Thymus (tissue), 11 donors: Measurements from ENCODE around the gene CCDC51. TPM values are rescaled to one million over a fixed set of nuclear protein-coding genes. Genes with fewer than 3 reads are reported as not detected.
"Not testable (repeated sequence)": the region's sequence is repeated elsewhere in the genome, so short reads cannot be mapped to it uniquely, and the experiment has no call there.

Experiments used
- DNase-seq, 9 donors: peaks; one replicate each; pipeline ENCODE4 v3.0.0-alpha.2; 2013; ENCODE audit warnings: low spot score in 9 of 9, low read depth in 6 of 9, missing footprints in 1 of 9
- H3K27ac ChIP-seq, 2 donors: one replicate each; pipeline ENCODE4 v1.5.1; 2013; ENCODE audit warnings: control low read depth in 1 of 2, low read depth in 1 of 2, low read length in 1 of 2, mild to moderate bottlenecking in 1 of 2, moderate library complexity in 1 of 2
- H3K27me3 ChIP-seq, 2 donors: one replicate each; pipeline ENCODE4 v1.5.1; 2013; ENCODE audit warnings: low read length in 1 of 2; ENCODE audit not compliant: control insufficient read depth in 2 of 2, insufficient read depth in 1 of 2
- H3K36me3 ChIP-seq, 2 donors: one replicate each; pipeline ENCODE4 v1.5.1; 2013; ENCODE audit warnings: low read length in 1 of 2, mild to moderate bottlenecking in 1 of 2, moderate library complexity in 1 of 2; ENCODE audit not compliant: control insufficient read depth in 2 of 2, insufficient read depth in 2 of 2
- H3K4me1 ChIP-seq, 2 donors: one replicate each; pipeline ENCODE4 v1.5.1; 2013; ENCODE audit warnings: low read length in 2 of 2; ENCODE audit not compliant: control insufficient read depth in 2 of 2, insufficient read depth in 2 of 2
- H3K4me3 ChIP-seq, 2 donors: one replicate each; pipeline ENCODE4 v1.5.1; 2013; ENCODE audit warnings: low read length in 2 of 2, control low read depth in 1 of 2, mild to moderate bottlenecking in 1 of 2
- H3K9me3 ChIP-seq, 2 donors: one replicate each; pipeline ENCODE4 v1.5.1; 2013; ENCODE audit warnings: low read length in 1 of 2, mild to moderate bottlenecking in 1 of 2; ENCODE audit not compliant: control insufficient read depth in 2 of 2, insufficient read depth in 1 of 2
- WGBS: extraction: QIAGEN DNeasy Blood & Tissue Kit; methylation state at CpG from one replicate; pipeline ENCODE4 v1.1.7; 2013; 5-methylcytosine and 5-hydroxymethylcytosine counted together
- polyA plus RNA-seq: library from polyadenylated mRNA; stranded (reverse); fragments of 200-250 nt; gene quantifications from one replicate; pipeline ENCODE4 v1.2.3, GENCODE V29; 2013
- total RNA-seq: library from RNA; stranded (reverse); fragments of 120-200 nt; gene quantifications from one replicate; pipeline ENCODE4 v1.2.4, GENCODE V29; 2013
- donor health status: healthy.

Gene CCDC51
- total and polyA plus RNA-seq, 2 donors, result 14.1 to 17.8 TPM

GRCh38 chr3:48467473-48468267 lies 27.8 kb upstream of the CCDC51 start:
- H3K27me3 ChIP-seq, result no peaks in the 10 kb centered on the region
- H3K4me1 ChIP-seq, result peaks cover 20 to 69% of the 10 kb centered on the region in 2 donors
- H3K27ac ChIP-seq, result peak overlapping the region; percentile 46 to 47
- WGBS, result 93% methylated on average over 7 of the region's 7 CpGs
- H3K36me3 ChIP-seq, result peaks cover 36 to 40% of the 10 kb centered on the region in 2 donors
- H3K4me3 ChIP-seq, result no peak overlapping the region
- no peak for DNase-seq
- H3K9me3 ChIP-seq, result no peaks in the 10 kb centered on the region

GRCh38 chr3:48467110-48467454 lies 27.2 kb upstream of the CCDC51 start:
- Histone ChIP-seq H3K36me3 (peaks cover 36 to 40% of the 10 kb centered on the region in 2 donors), H3K4me3 (peak overlapping the region; percentile 53 to 59)

GRCh38 chr3:48466386-48467109 lies 26.6 kb upstream of the CCDC51 start:
- H3K4me1 ChIP-seq, result peaks cover 18 to 58% of the 10 kb centered on the region in 2 donors
- H3K4me3 ChIP-seq, result peak overlapping the region; percentile 53 to 59
- H3K27ac ChIP-seq, result peak overlapping the region; percentile 90 to 94
- no peaks in the 10 kb centered on the region for H3K27me3 ChIP-seq
- H3K36me3 ChIP-seq, result peaks cover 37 to 40% of the 10 kb centered on the region in 2 donors
- DNase-seq, result peak in 2 of 9 donors; percentile 16 to 44
- H3K9me3 ChIP-seq, result no peaks in the 10 kb centered on the region
- 28% methylated on average over 19 of the region's 19 CpGs for WGBS

More at GRCh38 chr3:48467110-48467454, 27.2 kb upstream of the CCDC51 start:
- DNase-seq, result no peak
- WGBS, result 93% methylated on average over 9 of the region's 9 CpGs
- Histone ChIP-seq H3K27ac (peak overlapping the region; percentile 90 to 94), H3K4me1 (peaks cover 20 to 64% of the 10 kb centered on the region in 2 donors), H3K9me3 (no peaks in the 10 kb centered on the region), H3K27me3 (no peaks in the 10 kb centered on the region)

GRCh38 chr3:48465531-48466378 lies 25.8 kb upstream of the CCDC51 start:
- WGBS, result 11% methylated on average over 21 of the region's 21 CpGs
- peaks cover 43 to 48% of the 10 kb centered on the region in 2 donors for H3K36me3 ChIP-seq
- H3K27ac ChIP-seq, result peak overlapping the region; percentile 90 to 94
- H3K27me3 ChIP-seq, result no peaks in the 10 kb centered on the region
- peak in 4 of 9 donors; percentile 52 to 79 (median 70) for DNase-seq
- H3K4me1 ChIP-seq, result peaks cover 15 to 53% of the 10 kb centered on the region in 2 donors
- no peaks in the 10 kb centered on the region for H3K9me3 ChIP-seq
- H3K4me3 ChIP-seq, result peak overlapping the region; percentile 53 to 59

- peaks cover 14 to 47% of the 10 kb centered on the region in 2 donors for H3K4me1 ChIP-seq
These were observed 25.3 kb upstream of the CCDC51 start for GRCh38 chr3:48465237-48465530.

GRCh38 chr3:48464713-48465221 lies 24.8 kb upstream of the CCDC51 start:
- Histone ChIP-seq H3K4me3 (no peak overlapping the region), H3K4me1 (peaks cover 11 to 43% of the 10 kb centered on the region in 2 donors), H3K9me3 (no peaks in the 10 kb centered on the region), H3K36me3 (peaks cover 48 to 51% of the 10 kb centered on the region in 2 donors), H3K27me3 (no peaks in the 10 kb centered on the region), H3K27ac (peak overlapping the region in 1 of 2 donors; percentile 90)
- no peak for DNase-seq
- WGBS, result 99% methylated on average over 17 of the region's 17 CpGs

More at GRCh38 chr3:48465237-48465530, 25.3 kb upstream of the CCDC51 start:
- Histone ChIP-seq H3K27me3 (no peaks in the 10 kb centered on the region), H3K36me3 (peaks cover 46 to 50% of the 10 kb centered on the region in 2 donors), H3K4me3 (no peak overlapping the region), H3K9me3 (no peaks in the 10 kb centered on the region), H3K27ac (peak overlapping the region; percentile 44 to 90)
- DNase-seq, result no peak
- WGBS, result 88% methylated on average over 7 of the region's 7 CpGs

GRCh38 chr3:48463703-48464102 lies 23.8 kb upstream of the CCDC51 start:
- WGBS, result 96% methylated on average over 9 of the region's 9 CpGs
- Histone ChIP-seq H3K4me1 (peaks cover 11 to 36% of the 10 kb centered on the region in 2 donors), H3K27ac (no peak overlapping the region), H3K36me3 (peaks cover 48 to 51% of the 10 kb centered on the region in 2 donors), H3K4me3 (no peak overlapping the region), H3K27me3 (no peaks in the 10 kb centered on the region), H3K9me3 (no peaks in the 10 kb centered on the region)
- no peak for DNase-seq

GRCh38 chr3:48461767-48462166 lies 21.8 kb upstream of the CCDC51 start:
- Histone ChIP-seq H3K4me1 (peaks cover 6 to 17% of the 10 kb centered on the region in 2 donors), H3K36me3 (peaks cover 38 to 44% of the 10 kb centered on the region in 2 donors)
- 96% methylated on average over 7 of the region's 7 CpGs for WGBS
- not testable (repeated sequence) for DNase-seq, H3K27me3 ChIP-seq, H3K4me3 ChIP-seq, H3K27ac ChIP-seq, H3K9me3 ChIP-seq
